Fibroblast of pulmonary artery (primary cell): ENCODE measurements around the gene TOR4A.
"Not testable (repeated sequence)": the region's sequence is repeated elsewhere in the genome, so short reads cannot be mapped to it uniquely, and the experiment has no call there.

ENCODE experiments used
- DNase-seq: peaks from one replicate; pipeline ENCODE4 v3.0.0-alpha.2; 2010; ENCODE audit warnings: low read depth
- H3K4me3 ChIP-seq: replicated peaks from 2 replicates; pipeline ENCODE4 v1.5.1; 2011; ENCODE audit warnings: low read depth, mild to moderate bottlenecking, control low read depth, low read length, moderate library complexity
- CTCF ChIP-seq: IDR thresholded peaks from 2 replicates; pipeline ENCODE4 v1.5.1; 2011; ENCODE audit warnings: mild to moderate bottlenecking, control low read depth, low read length, inconsistent platforms; ENCODE audit errors: missing control alignments

Gene TOR4A

GRCh38 chr9:137235424-137236237 lies 41.9 kb upstream of the TOR4A start:
- no peak overlapping the region for H3K4me3 ChIP-seq
- no peak for DNase-seq
- TF ChIP-seq CTCF = no peak

- DNase-seq = peak; percentile 77
- TF ChIP-seq CTCF = peak; percentile 83
- H3K4me3 ChIP-seq = no peak overlapping the region
These were observed 41.1 kb upstream of the TOR4A start for GRCh38 chr9:137236238-137236935.

- no peak overlapping the region for H3K4me3 ChIP-seq
- TF ChIP-seq CTCF = no peak
- no peak for DNase-seq
These were observed 40.5 kb upstream of the TOR4A start for GRCh38 chr9:137236936-137237421.

- no peak for TF ChIP-seq CTCF
- H3K4me3 ChIP-seq = no peak overlapping the region
- DNase-seq = no peak
These were observed 39.5 kb upstream of the TOR4A start for GRCh38 chr9:137237759-137238726.

- peak overlapping the region; percentile 63 for H3K4me3 ChIP-seq
- not testable (repeated sequence) for DNase-seq
These were observed 37.9 kb upstream of the TOR4A start for GRCh38 chr9:137239541-137240200.

- no peak for TF ChIP-seq CTCF
- peak overlapping the region; percentile 63 for H3K4me3 ChIP-seq
- DNase-seq = peak; percentile 80
These were observed 37.1 kb upstream of the TOR4A start for GRCh38 chr9:137240318-137240840.
